Omental fat pad (tissue), 4 donors: ENCODE measurements around the gene ZNF430. TPM values are rescaled to one million over a fixed set of nuclear protein-coding genes. Genes with fewer than 3 reads are reported as not detected.

ENCODE experiments used
- ATAC-seq: fragments of 150-250 bp; one replicate; pipeline ENCODE4 v1.9.1; 2016; ENCODE audit warnings: mild to moderate bottlenecking, moderate library complexity; ENCODE audit not compliant: low FRiP score
- DNase-seq: peaks from one replicate; pipeline ENCODE4 v3.0.0-alpha.2; 2019; ENCODE audit warnings: low spot score
- CTCF ChIP-seq, 3 donors: fragments of 450-650 bp; IDR thresholded peaks; one replicate each; pipeline ENCODE4 v1.5.1; 2016 to 2017; ENCODE audit warnings: antibody characterized with exemption in 3 of 3, mild to moderate bottlenecking in 3 of 3, moderate library complexity in 2 of 3
- small RNA-seq: library from RNA; depleted of rRNA; stranded (forward); fragments of <200 nt; gene quantifications from one replicate; pipeline ENCODE3, GENCODE V24; 2016
- total RNA-seq, 4 donors: library from RNA; depleted of rRNA; stranded (reverse); fragments of >200 nt; gene quantifications; one replicate each; pipeline ENCODE4 v1.1.0, GENCODE V29; 2016

Gene ZNF430
- total RNA-seq, 4 donors from 2014 or later, result 4.8 to 19.9 (median 12.5) TPM

GRCh38 chr19:21092109-21092508 lies 71.7 kb downstream of the ZNF430 start:
- ATAC-seq, result no peak
- DNase-seq, result no peak
- no peak for TF ChIP-seq CTCF (IDR thresholded peaks at IDR 0.05)

- TF ChIP-seq CTCF (IDR thresholded peaks at IDR 0.05), result no peak
- DNase-seq, result no peak
- ATAC-seq, result no peak
Measured at GRCh38 chr19:21094347-21095025, 74.0 kb downstream of the ZNF430 start.

GRCh38 chr19:21098291-21098690 lies 77.8 kb downstream of the ZNF430 start:
- TF ChIP-seq CTCF (IDR thresholded peaks at IDR 0.05), result no peak
- DNase-seq, result no peak
- no peak for ATAC-seq

GRCh38 chr19:21101521-21102242 lies 81.2 kb downstream of the ZNF430 start:
- DNase-seq, result no peak
- no peak for TF ChIP-seq CTCF (IDR thresholded peaks at IDR 0.05)
- no peak for ATAC-seq

- no peak for ATAC-seq
- DNase-seq, result no peak
- no peak for TF ChIP-seq CTCF (IDR thresholded peaks at IDR 0.05)
Measured at GRCh38 chr19:21109116-21109515, 88.7 kb downstream of the ZNF430 start.

Small RNAs within 50 kb of the gene (small RNA-seq; reads per million reads assigned to genes)
- gene AC008739.3, result not detected

Other genes starting within 250 kb of the ZNF430 start
- gene ZNF66, start 244.4 kb upstream of the ZNF430 start, total RNA-seq, result 1 to 10 TPM; 2.0 to 6.6 (median 4.0) TPM
- gene ZNF85, start 97.4 kb upstream of the ZNF430 start, total RNA-seq, result 10 to 100 TPM in 1 of 4 donors, 1 to 10 TPM in 3; 1.9 to 12.8 (median 3.0) TPM
- gene ZNF714, start 61.5 kb downstream of the ZNF430 start, total RNA-seq, result 1 to 10 TPM; 2.1 to 8.0 (median 3.7) TPM
- 10 to 100 TPM in 2 of 4 donors, 1 to 10 TPM in 2; 6.3 to 12.5 (median 10.3) TPM for gene ZNF431, start 121.4 kb downstream of the ZNF430 start, total RNA-seq